ENCODE results near the gene SMG9.
A peak's percentile ranks its signal among the peaks of the same experiment; 100 is the strongest.
"Not testable (repeated sequence)": the region's sequence is repeated elsewhere in the genome, so short reads cannot be mapped to it uniquely, and the experiment has no call there.

SMG9 gene

DNA sequence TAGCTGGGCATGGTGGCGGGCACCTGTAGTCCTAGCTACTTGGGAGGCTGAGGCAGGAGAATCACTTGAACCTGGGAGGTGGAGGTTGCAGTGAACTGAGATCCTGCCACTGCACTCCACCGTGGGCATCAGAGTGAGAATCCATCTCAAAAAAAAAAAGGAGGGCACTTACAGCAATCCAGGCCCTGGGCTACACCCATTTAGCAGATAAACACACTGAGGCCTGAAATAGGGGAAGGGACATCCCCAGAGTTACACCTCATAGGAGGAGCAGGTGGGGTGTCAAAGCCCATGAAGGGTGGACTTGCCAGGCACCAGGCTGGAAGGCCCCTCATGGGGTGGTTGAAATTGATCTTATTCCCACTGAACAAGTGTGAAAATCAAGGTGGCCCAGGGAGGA is 70.9 kb downstream of the SMG9 start:
- Histone ChIP-seq H3K27me3 (no peaks in the 10 kb centered on the region), H3K27ac (peak overlapping the region in 2 of 11 experiments; percentile 19 to 23; a peak in 1 of 22 replicates), H3K9me3 (replicated peaks in 1 of 11) (no peaks in the 10 kb centered on the region), H3K4me1 (peaks cover 0 to 27% (median 0%) of the 10 kb centered on the region in 10 experiments; a peak in 7 of 20 replicates), H3K4me3 (no peak overlapping the region), H3K9ac (peak overlapping the region in 2 of 11 experiments; percentile 2 to 48; a peak in 1 of 22 replicates), H3K4me2 (peak overlapping the region in 2 of 11 experiments; percentile 29 to 53; a peak in 3 of 22 replicates), H4K20me1 (no peaks in the 10 kb centered on the region), H3K36me3 (no peaks in the 10 kb centered on the region)
- no peak for TF ChIP-seq Cebpa-rat (IDR thresholded peaks at IDR 0.05)

DNA sequence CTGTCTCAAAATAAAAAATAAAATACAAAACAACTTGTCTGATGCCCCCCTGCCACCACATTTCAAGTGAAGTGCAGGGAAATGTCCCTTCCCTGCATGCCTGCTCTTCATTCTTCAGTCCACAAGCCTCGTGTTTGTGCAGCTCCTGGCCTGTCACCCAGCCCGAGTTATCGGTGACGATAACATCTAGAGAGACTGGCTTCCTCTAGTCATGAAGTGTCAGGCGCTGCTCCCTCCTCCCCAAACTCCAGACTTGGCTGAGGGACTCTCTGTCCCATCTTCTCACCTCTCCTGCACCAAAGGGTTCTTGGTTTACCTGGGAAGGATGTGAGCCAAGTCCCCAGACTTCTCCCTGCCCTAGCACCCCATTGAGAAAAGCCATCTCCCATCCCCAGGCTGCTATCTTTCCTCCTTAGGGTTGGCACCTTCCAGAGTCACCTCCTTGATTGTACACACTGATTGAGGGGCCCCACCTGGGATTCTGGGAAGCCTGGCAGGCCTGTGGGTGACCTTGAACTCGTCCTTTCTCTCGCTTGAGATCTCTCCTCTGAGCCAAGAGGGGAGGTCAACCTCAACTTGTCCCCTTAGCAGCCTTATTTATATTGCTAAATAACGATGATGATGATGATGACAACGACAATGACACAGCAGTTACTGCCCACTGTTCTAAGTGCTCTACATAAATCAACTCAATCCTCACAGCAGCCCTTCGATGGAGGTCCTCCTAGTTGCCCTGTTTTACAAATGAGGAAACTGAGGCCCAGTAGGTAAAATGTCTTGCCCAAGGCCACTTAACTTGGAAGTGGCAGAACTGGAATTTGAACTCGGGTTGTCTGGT is 71.7 kb downstream of the SMG9 start:
- Histone ChIP-seq H4K20me1 (no peaks in the 10 kb centered on the region), H3K36me3 (no peaks in the 10 kb centered on the region), H3K27me3 (no peaks in the 10 kb centered on the region), H3K9me3 (replicated peaks in 1 of 11) (no peaks in the 10 kb centered on the region), H3K9ac (no peak overlapping the region), H3K4me1 (peaks cover 0 to 18% (median 0%) of the 10 kb centered on the region in 10 experiments; a peak in 7 of 20 replicates), H3K4me2 (peak overlapping the region in 2 of 11 experiments; percentile 23 to 24; a peak in 3 of 22 replicates), H3K27ac (peak overlapping the region in 3 of 11 experiments; percentile 5 to 29 (median 16); a peak in 3 of 22 replicates), H3K4me3 (no peak overlapping the region)
- no peak for TF ChIP-seq Cebpa-rat (IDR thresholded peaks at IDR 0.05)

DNA sequence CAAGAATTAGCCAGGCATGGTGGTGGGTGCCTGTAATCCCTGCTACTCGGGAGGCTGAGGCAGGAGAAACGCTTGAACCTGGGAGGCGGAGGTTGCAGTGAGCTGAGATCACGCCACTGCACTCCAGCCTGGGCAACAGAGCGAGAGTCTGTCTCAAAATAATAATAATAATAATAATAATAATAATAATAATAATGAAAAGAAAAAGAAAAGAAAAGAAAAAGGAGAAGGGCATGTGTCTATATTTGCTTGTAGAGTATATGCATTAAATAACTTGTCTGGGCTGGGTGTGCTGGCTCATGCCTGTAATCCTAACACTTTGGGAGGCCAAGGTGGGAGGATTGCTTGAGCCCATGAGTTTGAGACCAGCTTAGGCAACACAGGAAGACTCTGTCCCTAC is 72.5 kb downstream of the SMG9 start:
- H3K4me3 ChIP-seq; H3K36me3 ChIP-seq; H4K20me1 ChIP-seq; H3K27me3 ChIP-seq; H3K9ac ChIP-seq; H3K9me3 ChIP-seq (replicated peaks in 1 of 11); H3K4me2 ChIP-seq: not testable (repeated sequence)
- Histone ChIP-seq H3K27ac (0 out of 22 replicates have a peak overlapping the region, but pooled peaks of 1 of the 11 experiments have one; percentile 5), H3K4me1 (peaks cover 0 to 17% (median 0%) of the 10 kb centered on the region in 10 experiments; a peak in 7 of 20 replicates)

DNA sequence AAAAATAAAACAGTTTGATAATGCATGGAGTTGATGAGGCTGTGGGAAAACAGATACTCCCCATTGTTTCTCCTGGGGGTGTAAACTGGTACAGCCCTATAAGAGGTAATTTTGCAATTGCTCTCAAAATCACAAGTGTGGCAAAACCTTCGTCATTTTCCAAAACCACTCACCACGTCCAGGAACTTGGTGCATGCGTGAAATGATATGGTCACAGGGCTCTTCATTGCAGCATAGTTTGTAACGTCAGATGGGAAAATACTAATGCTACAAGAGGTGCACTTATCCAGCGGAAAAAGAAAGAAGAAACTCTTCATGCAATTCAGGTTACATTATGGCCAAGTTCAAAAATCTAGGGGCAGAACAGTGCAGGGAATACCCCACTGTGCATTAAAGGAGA is 72.9 kb downstream of the SMG9 start:
- Histone ChIP-seq H3K9me3 (replicated peaks in 1 of 11) (no peaks in the 10 kb centered on the region), H3K4me3 (no peak overlapping the region)
- no peak for TF ChIP-seq Cebpa-rat (IDR thresholded peaks at IDR 0.05)

DNA sequence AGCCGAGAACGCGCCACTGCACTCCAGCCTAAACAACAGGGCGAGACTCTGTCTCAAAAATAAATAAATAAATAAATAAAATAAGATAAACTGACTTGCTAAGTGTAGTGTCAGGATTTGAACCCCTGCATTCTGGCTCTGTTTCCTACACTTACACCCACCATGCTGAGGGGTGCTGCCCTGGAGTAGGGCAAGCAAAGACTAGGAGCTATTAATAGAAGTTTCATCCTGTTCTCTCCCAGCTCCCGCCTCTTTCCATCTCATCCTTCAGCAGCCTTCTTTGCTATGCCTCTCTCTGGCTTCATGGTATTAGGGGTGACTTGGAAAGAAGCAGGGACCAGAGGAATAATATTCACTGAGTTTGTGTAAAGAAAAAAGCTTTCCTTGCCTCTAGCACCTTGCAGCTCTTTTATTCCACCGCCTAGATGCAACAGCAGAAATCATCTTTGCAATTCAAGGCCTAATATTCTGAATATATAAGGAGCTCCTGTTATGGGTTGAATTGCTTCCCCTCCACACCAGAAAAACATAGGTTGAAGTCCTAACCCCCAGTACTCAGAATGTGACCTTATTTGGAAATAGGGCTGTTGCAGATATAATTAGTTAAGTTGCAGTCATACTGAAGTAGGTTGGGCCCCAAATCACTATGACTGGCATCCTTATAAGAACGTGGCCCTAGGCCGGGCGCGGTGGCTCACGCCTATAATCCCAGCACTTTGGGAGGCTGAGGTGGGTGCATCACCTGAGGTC is 76.1 kb downstream of the SMG9 start:
- Histone ChIP-seq H3K4me2 (no peak overlapping the region), H3K27me3 (no peaks in the 10 kb centered on the region), H3K4me1 (peaks cover 12 to 49% (median 25%) of the 10 kb centered on the region in 10 experiments), H3K9me3 (replicated peaks in 1 of 11) (no peaks in the 10 kb centered on the region), H3K4me3 (no peak overlapping the region), H3K9ac (no peak overlapping the region), H3K27ac (no peak overlapping the region), H3K36me3 (no peaks in the 10 kb centered on the region), H4K20me1 (no peaks in the 10 kb centered on the region)
- TF ChIP-seq Cebpa-rat (IDR thresholded peaks at IDR 0.05) = no peak

More for the DNA sequence above, 72.9 kb downstream of the SMG9 start:
- Histone ChIP-seq H3K27me3 (no peaks in the 10 kb centered on the region), H3K4me1 (peaks cover 0 to 17% (median 0%) of the 10 kb centered on the region in 10 experiments; a peak in 7 of 20 replicates), H3K4me2 (no peak overlapping the region), H3K36me3 (no peaks in the 10 kb centered on the region), H3K27ac (no peak overlapping the region), H3K9ac (no peak overlapping the region), H4K20me1 (no peaks in the 10 kb centered on the region)

All from BLaER1 treated with 17β-estradiol and CSF1 and Interleukin-3, amounts not matched to agents 10 nM and 100 nM (cell line).